Activated CD4-positive, alpha-beta T cell treated with anti-CD3 and anti-CD28 coated beads for 48 hours (primary cell): ENCODE data around the gene CORO7.
"Not testable (repeated sequence)": the region's sequence is repeated elsewhere in the genome, so short reads cannot be mapped to it uniquely, and the experiment has no call there.

Experiments
- DNase-seq: peaks from one replicate; pipeline ENCODE4 v3.0.0-alpha.2; 2020

Gene CORO7

DNA sequence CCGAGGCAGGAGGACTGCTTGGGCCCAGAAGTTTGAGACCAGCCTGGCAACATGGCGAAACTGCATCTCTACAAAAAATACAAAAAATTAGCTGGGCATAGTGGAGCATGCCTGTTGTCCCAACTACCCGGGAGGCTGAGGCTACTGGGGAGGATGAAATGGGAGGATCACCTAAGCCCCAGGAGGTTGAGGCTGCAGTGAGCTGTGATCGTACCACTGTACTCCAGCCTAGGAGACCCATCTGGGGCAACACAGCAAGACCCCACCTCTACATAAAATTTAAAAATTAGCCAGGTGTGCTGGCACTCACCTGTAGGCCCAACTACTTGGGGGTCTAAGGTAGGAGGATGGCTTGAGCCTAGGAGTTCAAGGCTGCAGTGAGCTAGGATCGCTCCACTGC is 67.1 kb downstream of the CORO7 start:
- DNase-seq, result no peak

DNA sequence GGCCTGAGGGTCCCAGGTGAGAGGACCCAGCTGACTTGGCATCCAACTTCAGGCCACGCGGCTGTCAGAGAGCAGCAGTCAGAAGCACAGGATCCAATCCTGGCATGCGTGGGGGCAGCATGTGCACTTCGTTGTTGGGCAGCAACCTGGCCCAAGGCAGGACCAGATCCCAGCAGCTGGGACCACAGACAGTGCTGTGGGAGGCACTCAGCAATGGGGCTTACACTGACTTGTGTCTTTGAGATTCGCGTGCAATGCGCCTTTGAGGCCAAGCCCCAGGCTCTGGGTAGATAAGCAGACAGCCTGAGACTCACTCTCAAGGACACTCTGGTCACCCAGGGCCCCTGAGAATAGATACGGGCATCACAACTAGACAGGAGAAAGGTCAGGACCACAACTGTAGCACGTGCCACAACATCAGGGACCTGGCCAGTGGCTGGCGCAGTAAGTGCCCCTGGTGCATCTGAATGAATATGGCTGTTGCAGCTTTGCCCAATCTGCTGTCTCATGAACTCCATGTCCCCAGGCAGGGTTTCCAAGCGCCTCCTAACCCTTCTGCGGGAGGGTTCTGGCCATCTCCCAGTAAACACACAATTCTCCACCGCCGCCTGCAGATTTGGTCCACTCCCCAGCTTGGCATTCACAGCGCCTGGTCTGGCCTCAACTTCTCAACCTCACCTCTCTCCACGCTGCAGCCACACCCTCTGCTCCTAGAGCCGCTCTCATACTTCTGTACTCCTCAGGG is 68.5 kb downstream of the CORO7 start:
- no peak for DNase-seq

DNA sequence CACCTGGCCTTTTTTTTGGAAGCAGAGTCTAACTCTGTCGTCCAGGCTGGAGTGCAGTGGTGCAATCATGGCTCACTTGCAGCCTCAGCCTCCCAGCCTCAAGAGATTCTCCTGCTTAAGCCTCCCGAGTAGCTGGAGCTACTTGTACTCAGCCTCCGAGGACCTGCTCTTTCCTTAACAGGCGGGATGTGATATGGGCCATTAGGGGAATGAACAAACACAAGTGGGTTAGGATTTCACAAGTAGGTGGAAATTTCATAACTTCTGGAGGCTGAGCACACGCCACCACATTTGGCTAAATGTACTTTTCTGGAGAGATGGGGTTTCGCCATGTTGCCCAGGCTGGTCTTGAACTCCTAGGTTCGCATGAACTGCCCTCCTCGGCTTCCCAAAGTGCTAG is 69.4 kb downstream of the CORO7 start:
- DNase-seq, result no peak

DNA sequence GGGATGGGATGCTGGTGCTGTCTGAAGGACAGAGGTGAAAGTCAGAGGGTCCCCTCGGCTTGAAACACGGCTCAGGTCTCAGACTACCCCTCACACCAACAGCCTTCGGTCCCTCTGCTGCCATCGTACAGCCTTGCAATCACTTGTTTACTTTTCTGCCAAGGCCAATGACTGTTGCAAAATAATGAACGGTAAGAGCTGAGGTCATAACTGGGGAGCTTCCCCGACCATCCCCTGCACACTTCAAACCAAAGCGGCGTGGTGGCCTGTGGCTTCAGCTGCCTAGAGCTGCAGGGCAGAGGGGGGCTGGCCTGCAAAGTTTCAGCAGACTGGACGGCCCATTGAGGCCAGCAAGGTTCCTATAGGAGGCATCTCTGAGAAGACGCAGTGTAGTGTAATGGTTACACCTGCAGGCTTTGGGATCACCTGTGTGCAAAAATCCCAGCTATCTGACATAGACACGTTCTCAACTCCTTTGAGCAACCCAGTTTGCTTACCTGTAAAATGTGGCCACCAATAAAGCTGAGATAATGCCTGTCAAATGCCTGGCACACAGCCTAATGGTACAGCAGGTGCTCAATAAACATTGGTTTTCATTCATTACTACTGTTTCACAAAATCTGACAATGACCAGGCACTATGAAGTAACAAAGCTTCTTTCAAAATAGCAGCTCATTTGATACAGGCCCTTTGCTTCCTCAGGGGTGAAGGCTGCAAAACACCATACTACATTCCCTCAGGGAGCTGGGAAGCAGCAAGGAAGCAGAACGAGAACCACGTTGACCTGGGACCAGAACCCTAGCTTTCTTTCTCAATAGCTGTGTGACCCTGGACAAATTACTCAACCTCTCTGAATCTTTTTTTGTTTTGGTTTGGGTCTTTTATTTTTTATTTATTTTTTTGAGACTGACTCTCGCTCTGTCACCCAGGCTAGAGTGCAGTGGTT is 70.3 kb downstream of the CORO7 start:
- DNase-seq, result no peak

DNA sequence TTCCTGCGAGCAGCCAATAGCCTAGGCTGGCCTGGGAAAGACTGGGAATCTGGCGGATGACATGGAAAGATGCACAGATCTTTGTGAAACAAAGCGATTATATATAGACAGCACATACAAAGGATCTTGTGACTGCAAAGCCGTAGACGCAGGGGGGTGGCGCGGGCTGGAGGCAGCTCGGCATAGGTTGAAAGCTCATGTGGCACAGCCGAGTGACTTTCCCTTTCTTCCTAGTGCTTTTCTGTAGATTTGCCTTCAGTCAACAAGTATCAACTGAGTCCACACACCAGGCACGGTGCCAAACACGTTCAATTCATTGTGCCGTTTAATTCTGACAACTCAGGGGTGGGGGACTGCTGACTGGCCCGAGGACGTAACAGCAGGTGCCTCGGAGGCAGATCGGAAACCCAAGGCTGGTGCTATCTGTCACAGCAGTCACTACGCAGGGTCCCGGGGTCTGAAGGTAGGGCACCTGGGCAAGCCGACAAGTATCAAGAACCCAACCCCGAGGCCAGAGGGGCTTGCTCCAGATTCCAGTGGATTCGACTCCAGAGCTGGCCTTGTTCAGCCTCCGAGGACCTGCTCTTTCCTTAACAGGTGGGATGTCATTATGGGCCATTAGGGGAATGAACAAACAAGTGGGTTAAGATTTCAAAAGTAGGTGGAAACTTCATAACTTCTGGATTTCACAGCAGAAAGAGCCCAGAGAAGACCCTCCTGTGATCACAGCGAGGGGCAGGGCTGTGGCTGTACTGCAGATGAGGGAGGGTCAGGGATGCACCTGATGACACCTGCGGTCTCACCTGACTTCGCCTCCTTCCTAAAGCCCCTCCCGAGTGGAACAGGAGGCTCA is 71.2 kb downstream of the CORO7 start:
- no peak for DNase-seq

DNA sequence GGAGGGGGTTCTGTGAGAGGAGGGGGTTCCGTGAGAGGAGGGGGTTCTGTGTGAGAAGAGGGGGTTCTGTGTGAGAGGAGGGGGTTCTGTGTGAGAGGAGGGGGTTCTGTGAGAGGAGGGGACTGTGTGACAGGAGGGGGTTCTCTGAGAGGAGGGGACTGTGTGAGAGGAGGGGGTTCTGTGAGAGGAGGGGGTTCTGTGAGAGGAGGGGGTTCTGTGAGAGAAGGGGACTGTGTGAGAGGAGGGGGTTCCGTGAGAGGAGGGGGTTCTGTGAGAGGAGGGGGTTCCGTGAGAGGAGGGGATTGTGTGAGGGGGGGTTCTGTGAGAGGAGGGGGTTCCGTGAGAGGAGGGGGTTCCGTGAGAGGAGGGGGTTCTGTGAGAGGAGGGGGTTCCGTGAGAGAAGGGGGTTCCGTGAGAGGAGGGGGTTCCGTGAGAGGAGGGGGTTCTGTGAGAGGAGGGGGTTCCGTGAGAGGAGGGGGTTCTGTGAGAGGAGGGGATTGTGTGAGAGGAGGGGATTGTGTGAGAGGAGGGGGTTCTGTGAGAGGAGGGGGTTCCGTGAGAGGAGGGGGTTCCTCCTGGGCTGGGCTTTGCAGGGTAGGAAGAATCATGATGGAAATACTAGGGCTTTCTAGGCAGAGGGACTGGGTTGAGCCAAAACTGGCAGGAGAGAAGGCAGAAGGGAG is 72.0 kb downstream of the CORO7 start:
- DNase-seq, result not testable (repeated sequence)

DNA sequence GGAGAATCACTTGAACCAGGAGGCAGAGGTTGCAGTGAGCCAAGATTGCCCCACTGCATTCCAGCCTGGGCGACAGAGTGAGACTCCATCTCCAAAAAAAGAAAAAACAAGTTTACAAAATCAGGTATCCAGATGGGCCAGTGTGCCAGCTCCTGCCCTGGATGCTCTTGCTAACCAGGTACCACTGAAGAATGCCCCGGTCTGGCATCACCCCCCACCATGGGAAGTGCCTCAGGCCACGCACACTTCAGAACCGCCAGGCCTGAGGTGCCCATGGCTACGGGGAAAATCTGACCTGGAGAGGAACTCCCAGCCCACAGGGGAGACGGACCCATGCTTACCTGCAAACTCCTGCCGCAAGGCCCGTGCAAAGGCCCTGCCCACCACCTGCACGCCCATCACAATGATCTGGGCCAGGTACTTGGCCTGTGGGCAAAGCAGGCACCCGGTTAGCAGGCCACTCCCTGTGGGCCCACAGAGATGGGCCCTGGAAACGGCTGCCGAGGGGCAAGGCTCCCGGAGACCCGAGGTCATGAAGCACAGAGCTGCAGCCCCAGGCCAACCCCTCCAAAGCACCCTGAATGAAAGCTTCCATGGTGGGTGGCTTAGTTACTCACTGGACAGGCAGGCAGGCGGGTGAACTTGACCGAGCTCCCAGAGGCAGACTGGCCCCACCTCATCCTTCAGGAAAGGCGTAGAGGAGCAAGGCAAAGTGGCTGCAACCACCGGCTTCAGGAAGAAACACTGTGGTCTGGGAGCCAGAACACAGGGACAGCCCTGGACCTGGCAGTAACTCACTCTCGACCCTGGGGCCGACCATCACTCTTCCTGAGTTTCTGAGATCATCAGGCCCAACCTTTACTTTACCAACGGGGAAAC is 73.3 kb downstream of the CORO7 start:
- DNase-seq, result no peak

DNA sequence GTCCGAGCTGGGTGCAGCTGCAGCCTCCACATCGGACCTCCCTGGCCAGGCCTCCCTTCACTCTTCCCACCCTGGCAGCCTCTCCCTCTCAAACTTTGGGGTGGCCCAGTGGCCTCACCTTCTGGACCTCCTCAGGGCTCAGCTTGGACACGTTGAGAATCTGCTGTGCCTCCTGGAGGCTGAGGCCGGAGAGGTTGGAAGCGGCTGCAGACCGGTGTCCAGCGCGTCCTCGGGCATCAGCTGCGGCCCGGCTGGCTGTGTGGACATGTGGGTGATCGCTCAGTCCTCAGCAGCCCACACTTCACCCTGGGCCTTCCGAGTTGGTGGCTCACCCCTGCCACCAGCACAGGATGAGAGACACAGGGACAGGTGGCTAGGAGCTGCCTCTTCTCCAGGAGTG is 75.1 kb downstream of the CORO7 start:
- no peak for DNase-seq

DNA sequence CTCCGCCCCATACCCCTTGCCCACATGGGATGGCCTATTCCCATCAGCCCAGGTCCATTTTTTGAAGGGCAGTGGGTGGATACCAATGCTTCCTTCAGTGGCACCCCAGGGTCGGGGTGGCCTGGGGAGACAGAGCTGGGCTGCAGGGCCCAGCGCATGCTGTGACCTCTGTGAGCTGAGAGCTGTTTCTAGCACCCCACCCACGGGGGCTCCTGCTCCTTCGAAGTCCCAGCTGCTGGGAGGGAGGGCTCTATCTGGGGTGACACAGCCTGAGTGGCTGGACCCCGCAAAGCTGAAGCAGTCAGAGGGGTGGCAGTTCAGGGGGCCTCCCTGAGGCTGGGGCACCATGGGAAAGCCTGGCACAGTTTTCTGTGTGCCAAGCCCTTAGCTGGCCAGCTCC is 76.0 kb downstream of the CORO7 start:
- DNase-seq, result no peak

DNA sequence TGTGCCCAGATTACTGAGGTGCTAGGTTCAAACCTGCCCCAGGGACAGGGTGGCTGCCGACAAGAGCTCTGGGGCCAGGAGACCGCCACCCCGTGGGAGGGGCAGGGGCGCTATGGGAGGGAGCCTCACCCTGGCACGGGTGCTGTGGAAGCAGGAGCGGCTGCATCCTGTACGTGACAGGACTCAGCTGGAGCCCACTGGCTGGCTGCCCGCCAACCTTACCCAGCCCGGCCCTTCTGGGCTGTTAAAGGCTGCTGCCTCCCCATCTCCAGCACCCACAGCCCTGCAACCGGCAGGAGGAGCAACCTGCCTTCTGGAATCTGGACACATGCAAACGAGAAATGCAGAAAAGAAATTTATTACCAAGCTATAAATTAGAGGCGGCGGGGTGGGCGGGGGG is 76.5 kb downstream of the CORO7 start:
- DNase-seq, result no peak

DNA sequence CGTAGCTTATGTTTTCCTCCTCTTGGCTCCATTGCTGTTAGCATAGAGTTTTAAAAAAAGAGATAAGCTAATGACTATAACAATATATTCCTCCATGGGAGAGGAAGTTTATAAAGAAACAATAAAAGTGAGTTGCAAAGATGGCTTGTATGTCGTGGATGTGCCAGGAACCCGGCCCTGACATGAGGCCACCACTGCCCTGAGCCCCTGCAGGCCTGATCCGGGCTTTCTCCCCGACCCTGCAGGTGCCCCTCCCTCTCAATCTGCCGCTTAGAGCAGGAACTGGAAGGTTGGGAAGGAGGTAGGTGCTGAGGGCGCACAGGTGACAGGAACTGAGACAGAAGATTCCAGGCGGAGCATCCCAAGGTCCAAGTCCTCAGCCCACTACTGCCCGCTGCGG is 76.9 kb downstream of the CORO7 start:
- no peak for DNase-seq

DNA sequence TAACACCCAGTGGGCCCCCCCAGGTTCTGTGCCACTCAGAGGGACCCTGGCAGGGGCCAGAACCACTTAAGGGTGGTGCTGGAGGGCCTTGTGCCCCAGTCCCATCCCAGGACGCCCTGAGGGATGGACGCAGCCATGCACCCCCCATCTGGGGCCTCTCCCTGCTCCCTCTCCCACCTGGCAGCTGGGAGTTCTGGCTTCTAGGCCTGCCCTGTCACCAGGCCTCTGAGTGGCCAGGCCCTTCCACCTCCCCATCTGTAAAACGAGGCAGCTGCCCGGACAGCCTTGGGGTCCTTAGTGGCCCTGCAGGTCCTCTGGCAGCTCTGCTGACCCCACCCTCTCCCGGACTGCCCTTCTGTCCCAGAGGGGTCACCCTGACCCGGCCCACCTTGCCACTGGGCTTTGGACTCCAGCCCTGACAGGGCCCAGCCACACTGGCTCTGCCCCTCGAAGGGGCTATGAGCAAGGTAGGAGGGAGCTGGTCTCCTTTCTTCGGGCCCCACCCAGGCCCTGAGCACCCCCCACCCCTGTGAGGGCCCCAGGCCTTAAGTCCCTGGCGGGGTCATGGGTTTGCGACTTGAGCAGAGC is 77.6 kb downstream of the CORO7 start:
- no peak for DNase-seq

DNA sequence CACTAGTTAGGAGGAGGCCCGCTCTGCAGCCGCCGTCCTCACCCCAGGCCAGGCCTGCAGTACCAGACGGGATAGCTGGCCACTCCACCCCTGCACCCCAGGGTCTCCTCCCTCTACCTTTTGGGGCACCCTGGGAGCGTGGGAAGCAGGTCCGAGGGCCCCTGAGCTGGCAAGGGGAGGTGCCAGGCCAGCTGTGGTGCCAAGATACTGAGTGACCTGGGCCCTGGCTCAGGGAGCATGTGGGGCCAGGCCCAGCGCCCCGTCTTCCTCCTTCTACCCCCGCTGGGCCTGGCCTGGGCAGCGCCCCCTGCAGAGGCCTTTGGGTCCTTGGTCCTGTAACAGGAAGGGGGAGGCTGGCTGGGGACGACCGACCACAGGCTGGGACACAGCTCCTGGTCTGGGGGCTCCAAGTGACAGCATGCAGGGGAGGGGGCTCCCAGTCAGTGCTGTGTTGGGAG is 78.2 kb downstream of the CORO7 start:
- no peak for DNase-seq

DNA sequence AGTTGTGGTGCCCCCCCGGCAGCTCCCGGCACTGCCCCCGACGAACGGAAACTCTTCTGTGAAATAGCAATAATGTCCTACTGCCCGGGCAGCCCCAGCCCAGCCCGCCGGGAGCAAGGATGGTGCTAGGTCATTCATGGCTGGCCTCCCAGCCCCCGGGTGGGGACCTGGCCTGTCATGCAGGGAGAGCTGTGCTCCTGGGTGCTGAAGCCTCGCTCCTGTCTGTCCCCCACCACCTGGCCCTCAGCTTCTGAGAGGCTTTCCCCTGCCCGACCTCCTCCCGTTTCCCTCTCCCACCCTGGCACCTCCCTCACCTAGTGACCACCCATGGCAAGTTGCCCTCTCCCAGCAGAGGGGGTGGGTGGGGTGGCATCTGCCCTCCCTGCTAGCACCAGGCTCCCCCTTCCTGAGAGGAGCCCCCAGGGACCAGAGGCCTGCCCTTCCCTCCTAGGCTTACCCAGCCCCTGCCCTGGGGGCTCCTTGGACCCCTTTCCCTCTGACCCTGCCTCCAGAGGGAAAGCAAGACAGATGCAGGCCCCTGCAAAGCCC is 78.8 kb downstream of the CORO7 start:
- no peak for DNase-seq

DNA sequence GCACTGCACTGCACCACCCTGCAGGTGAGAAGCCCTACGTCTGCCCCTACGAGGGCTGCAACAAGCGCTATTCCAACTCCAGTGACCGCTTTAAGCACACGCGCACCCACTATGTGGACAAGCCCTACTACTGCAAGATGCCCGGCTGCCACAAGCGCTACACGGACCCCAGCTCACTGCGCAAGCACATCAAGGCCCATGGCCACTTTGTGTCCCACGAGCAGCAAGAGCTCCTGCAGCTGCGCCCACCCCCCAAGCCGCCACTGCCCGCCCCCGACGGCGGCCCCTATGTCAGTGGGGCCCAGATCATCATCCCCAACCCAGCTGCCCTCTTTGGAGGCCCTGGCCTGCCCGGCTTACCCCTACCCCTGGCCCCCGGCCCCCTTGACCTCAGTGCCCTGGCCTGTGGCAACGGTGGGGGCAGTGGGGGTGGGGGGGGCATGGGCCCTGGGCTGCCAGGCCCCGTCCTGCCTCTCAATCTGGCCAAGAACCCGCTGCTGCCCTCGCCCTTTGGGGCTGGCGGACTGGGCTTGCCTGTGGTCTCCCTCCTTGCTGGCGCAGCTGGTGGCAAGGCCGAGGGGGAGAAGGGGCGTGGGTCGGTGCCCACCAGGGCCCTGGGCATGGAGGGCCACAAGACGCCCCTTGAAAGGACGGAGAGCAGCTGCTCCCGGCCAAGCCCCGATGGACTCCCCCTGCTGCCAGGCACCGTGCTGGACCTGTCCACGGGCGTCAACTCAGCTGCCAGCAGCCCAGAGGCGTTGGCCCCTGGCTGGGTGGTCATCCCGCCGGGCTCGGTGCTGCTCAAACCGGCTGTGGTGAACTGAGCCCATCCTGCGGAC is 79.5 kb downstream of the CORO7 start:
- DNase-seq, result no peak

DNA sequence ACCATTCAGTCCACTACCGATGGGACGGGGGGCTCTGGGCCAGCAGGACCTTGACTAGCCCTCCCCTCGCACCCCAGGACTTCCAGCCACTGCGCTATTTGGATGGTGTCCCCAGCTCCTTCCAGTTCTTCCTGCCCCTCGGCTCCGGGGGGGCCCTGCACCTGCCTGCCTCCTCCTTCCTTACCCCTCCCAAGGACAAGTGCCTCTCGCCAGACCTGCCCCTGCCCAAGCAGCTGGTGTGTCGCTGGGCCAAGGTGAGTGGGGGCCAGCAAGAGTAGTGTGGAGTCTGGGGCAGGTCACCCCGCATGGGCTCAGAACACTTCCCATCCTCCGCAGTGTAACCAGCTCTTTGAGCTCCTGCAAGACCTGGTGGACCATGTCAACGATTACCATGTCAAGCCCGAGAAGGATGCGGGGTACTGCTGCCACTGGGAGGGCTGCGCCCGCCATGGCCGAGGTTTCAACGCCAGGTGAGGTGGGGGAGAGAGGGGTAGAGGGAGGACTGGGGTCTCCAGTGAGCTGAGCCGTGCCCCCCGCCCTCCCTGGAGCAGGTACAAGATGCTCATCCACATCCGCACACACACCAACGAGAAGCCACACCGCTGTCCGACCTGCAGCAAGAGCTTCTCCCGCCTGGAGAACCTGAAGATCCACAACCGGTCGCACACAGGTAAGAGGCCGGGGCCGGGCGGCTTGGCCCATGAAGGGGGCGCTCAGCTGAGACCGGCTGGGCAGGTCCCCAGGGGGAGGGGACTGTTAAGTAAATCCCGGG is 81.5 kb downstream of the CORO7 start:
- DNase-seq, result no peak

DNA sequence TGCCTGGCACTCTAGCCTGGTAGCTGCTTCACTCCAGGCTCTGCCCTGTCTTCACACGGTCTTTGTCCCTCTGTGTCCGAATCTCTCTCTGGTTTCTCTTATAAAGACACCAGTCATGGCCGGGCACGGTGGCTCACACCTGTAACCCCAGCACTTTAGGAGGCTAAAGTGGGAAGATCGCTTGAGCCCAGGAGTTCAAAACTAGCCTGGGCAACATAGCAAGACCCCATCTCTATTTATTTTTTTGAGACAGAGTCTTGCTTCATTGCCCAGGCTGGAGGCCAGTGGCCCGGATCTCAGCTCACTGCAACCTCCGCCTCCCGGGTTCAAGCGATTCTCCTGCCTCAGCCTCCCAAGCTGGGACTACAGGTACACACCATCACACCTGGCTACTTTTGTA is 82.7 kb downstream of the CORO7 start:
- not testable (repeated sequence) for DNase-seq

DNA sequence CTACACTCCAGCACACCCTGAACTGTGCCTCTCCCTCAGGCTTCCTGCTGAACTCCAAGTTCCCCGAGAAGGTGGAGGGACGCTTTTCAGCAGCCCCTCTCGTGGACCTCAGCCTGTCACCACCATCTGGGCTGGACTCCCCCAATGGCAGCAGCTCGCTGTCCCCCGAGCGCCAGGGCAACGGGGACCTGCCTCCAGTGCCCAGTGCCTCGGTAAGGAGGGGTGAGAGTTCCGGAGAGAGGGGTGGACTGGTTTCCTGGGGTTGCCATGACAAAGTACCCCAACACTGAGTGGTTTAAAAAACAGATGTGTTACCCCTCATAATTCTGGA is 83.1 kb downstream of the CORO7 start:
- no peak for DNase-seq

DNA sequence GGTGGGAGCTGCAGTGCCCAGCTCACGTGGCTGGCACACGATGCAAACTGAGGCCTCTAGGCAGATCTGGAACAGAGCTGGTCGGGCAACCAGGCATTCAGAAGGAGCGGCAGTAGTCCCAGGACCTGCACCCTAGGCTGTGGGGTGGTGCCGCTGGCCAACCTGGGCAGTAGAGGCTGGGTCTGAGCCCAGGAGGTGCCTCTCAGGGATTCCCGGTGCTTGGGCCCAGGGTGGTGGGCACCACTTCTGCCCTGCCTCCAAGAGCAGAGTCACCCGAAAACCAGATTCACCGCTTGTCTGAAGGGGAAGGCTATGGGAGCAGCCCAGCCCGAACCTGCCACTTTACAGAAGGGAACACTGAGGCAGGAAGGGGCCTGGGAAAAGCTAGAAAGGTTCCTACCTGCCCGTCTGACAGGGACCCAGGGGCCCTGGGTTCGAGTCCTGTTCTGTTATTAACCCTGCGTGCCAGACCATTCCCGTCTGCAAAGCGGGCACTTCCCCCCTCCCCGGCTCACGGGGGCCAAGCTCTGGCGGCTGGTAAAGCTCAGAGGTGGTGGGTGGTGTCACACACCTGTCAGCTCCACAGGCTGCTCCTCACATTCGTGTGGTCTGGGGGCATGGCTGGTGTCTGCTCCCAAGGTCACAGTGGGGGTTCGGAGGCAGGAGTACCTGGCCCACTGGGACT is 83.6 kb downstream of the CORO7 start:
- no peak for DNase-seq
